ENCODE data around the gene AKT1.
A peak's percentile ranks its signal among the peaks of the same experiment; 100 is the strongest.
"Not testable (repeated sequence)": the region's sequence is repeated elsewhere in the genome, so short reads cannot be mapped to it uniquely, and the experiment has no call there.

Gene AKT1

DNA sequence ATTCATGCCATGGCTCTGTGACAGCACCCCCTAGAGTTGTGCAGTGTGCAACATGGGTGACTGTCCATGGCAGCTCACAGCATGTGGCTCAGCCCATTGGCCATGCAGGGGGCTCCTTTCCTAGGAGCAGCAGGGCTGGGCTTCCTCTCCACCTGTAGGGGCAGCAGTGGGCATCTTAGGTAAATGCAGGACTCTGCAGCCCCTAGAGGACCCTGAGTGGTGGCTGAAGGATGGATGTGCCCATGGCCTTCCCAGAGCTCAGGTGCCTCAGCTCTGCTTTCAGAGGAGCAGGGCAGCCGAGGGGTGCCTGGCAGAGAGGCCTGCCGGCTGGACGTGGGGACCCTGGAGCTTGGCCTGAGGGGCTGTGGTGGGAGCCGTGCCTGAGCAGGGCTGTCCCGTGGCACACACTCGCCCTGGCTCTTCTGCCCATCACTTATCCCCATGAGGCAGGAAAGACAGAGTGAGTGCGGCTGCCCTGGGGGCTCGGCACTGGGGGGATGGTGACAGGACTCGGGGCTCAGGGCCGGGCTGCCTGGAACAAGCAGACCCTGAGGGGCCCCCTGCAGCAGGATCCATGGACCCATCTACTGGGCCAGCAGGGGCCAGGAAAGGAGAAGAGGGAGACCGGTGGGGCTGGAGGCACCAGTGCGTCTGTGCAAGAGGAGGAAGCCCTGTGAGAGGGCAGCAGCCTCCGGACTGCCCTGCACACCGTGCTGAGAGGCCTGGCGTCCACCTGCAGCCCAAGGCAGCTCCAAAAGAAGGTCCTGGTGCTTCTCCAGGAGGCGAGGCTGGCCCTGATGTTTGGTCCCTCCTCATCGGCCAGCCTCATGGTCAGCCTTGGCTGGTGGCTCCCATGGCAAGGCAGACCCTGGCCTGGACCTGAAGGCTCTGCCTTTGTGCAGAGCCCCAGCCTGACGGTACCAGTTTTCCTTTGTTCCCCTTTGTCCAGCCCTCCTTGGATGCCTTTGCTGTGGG is 63.9 kb downstream of the AKT1 start:
- Mint-ChIP-seq H3K27ac (no peak overlapping the region), H3K27me3 (no peaks in the 10 kb centered on the region), H3K4me3 (no peak overlapping the region), H3K4me1 (ENCODE audit: low read depth) (no peaks in the 10 kb centered on the region), H3K9me3 (no peaks in the 10 kb centered on the region), H3K36me3 (ENCODE audit: low read depth) (no peaks in the 10 kb centered on the region)

DNA sequence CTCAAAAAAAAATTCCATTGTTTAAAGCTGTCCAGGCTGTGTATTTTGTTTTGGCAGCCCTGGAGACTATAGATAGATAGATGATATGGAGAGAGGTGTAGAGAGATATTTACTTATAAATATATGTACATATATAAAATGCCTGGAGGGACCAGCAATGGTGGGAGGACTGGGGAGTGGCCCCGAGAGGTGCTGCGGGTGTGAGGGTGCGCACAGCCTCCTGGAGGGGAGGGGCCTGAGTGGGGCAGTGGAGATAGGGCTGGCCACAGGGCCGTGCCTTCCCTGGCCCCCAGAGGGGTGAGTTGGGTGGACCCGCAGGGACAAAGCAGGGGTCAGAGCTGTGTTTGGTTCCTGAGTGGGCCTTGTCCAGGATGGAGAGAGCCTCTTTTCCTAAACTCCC is 65.1 kb downstream of the AKT1 start:
- Mint-ChIP-seq H3K36me3 (ENCODE audit: low read depth) (no peaks in the 10 kb centered on the region), H3K27ac (no peak overlapping the region), H3K4me1 (ENCODE audit: low read depth) (no peaks in the 10 kb centered on the region), H3K4me3 (no peak overlapping the region), H3K27me3 (no peaks in the 10 kb centered on the region), H3K9me3 (no peaks in the 10 kb centered on the region)

DNA sequence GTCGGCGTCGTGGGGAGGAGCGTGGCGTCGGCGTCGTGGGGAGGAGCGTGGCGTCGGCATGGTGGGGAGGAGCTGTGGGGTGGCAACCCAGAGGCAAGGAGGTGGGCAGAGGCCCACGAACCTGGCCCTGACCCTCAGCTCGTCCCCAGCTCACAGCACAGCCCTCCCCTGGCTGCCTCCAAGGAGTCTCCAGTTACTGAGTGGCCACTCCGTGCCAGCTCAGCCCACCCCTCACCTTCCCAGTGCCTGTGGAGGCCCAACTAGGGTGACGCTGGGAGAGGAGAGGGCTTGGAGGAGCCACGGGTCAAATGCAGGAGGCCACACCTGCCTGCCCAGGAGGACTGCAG is 65.7 kb downstream of the AKT1 start:
- H3K27me3 Mint-ChIP-seq, result no peaks in the 10 kb centered on the region
- no peak overlapping the region for H3K27ac Mint-ChIP-seq
- H3K4me1 Mint-ChIP-seq (ENCODE audit: low read depth), result no peaks in the 10 kb centered on the region
- no peak overlapping the region for H3K4me3 Mint-ChIP-seq
- no peaks in the 10 kb centered on the region for H3K9me3 Mint-ChIP-seq
- H3K36me3 Mint-ChIP-seq (ENCODE audit: low read depth), result no peaks in the 10 kb centered on the region

- H3K27ac Mint-ChIP-seq; H3K4me3 Mint-ChIP-seq; H3K4me1 Mint-ChIP-seq (ENCODE audit: low read depth); H3K36me3 Mint-ChIP-seq (ENCODE audit: low read depth); H3K9me3 Mint-ChIP-seq; H3K27me3 Mint-ChIP-seq: not testable (repeated sequence)
These were observed 66.2 kb downstream of the AKT1 start for GRCh38 chr14:104729176-104729834.

- no peaks in the 10 kb centered on the region for H3K9me3 Mint-ChIP-seq
- no peaks in the 10 kb centered on the region for H3K36me3 Mint-ChIP-seq (ENCODE audit: low read depth)
These were observed 66.9 kb downstream of the AKT1 start for GRCh38 chr14:104728631-104729030.

GRCh38 chr14:104726600-104727451 is 68.7 kb downstream of the AKT1 start:
- Mint-ChIP-seq H3K27me3 (no peaks in the 10 kb centered on the region), H3K9me3 (no peaks in the 10 kb centered on the region), H3K36me3 (ENCODE audit: low read depth) (no peaks in the 10 kb centered on the region), H3K27ac (no peak overlapping the region), H3K4me1 (ENCODE audit: low read depth) (no peaks in the 10 kb centered on the region), H3K4me3 (no peak overlapping the region)

More at GRCh38 chr14:104728631-104729030, 66.9 kb downstream of the AKT1 start:
- Mint-ChIP-seq H3K27me3 (no peaks in the 10 kb centered on the region), H3K27ac (no peak overlapping the region), H3K4me1 (ENCODE audit: low read depth) (no peaks in the 10 kb centered on the region), H3K4me3 (no peak overlapping the region)

GRCh38 chr14:104725772-104726548 is 69.6 kb downstream of the AKT1 start:
- no peak overlapping the region for H3K27ac Mint-ChIP-seq
- no peak overlapping the region for H3K4me3 Mint-ChIP-seq
- H3K4me1 Mint-ChIP-seq (ENCODE audit: low read depth), result no peaks in the 10 kb centered on the region
- no peaks in the 10 kb centered on the region for H3K27me3 Mint-ChIP-seq
- no peaks in the 10 kb centered on the region for H3K9me3 Mint-ChIP-seq
- H3K36me3 Mint-ChIP-seq (ENCODE audit: low read depth), result no peaks in the 10 kb centered on the region

DNA sequence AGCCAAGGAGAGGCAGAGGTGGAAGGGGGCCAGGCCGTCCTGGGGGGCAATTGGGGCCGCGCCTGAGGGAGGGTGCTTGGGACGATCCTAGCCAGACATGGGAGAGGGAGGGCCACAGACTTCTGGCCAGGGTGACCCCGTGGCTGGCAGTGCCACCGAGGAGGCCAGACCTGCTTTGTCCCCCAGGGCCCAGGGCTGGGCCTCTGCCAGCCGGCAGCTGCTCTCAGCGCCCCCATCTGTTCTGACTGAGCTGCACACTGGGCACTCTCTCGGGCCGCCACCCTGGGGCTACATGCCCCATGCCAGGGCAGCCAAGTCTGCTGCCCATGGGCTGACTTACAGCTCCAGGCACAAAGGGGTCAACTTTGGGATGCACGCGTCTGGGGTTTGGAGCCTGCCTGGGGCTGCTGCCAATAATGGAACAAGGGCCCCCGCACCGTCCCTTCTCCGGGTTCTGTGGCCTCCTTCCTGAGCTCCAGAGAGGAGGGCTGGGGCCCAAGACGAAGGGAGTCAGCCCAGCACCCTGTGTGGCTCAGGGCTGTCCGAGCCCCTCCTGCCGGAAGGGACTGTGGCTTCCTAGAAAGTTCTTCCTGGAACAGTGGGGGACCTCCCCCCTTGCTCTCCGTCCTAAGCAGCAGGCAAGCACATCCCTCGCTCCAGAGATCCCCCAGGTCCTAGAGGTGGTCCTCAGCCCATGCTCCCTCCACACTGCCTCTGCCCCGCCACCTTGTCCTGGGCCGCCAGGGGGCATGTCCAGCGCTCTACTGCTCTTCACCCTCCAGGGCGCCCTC is 70.4 kb downstream of the AKT1 start:
- H3K27ac Mint-ChIP-seq, result no peak overlapping the region
- H3K4me1 Mint-ChIP-seq (ENCODE audit: low read depth), result no peaks in the 10 kb centered on the region
- no peaks in the 10 kb centered on the region for H3K36me3 Mint-ChIP-seq (ENCODE audit: low read depth)
- peak overlapping the region; percentile 13 for H3K4me3 Mint-ChIP-seq
- H3K9me3 Mint-ChIP-seq, result no peaks in the 10 kb centered on the region
- H3K27me3 Mint-ChIP-seq, result no peaks in the 10 kb centered on the region

DNA sequence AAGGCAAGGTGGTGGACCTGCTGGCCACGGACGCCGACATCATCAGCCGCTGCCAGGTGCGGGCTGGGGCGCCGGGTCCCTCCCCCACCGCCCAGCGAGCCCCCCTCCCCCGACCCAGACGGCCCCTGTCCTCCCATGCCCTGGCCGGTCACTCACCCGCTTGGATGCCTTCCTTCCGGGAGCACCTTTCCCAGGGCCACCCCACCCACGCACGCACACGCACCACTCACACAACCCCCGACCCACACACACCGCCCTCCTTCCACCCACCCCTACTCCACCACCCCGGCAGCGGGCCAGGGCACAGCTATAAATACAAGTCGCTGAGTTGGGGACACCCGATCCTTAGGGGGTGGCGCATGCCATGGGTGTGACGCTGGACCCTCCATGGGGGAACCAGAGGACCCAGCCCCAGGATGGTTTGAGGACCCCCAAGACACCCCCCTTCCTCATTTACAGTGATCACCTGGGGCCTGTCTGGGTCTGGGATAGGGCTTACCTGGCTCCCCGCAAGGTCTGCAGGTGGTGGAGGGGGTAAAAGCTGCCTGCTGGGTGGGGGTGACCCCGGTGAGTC is 71.1 kb downstream of the AKT1 start:
- no peak overlapping the region for H3K27ac Mint-ChIP-seq
- H3K4me1 Mint-ChIP-seq (ENCODE audit: low read depth), result no peaks in the 10 kb centered on the region
- H3K27me3 Mint-ChIP-seq, result no peaks in the 10 kb centered on the region
- H3K4me3 Mint-ChIP-seq, result peak overlapping the region; percentile 13
- no peaks in the 10 kb centered on the region for H3K36me3 Mint-ChIP-seq (ENCODE audit: low read depth)
- no peaks in the 10 kb centered on the region for H3K9me3 Mint-ChIP-seq

- H3K4me1 Mint-ChIP-seq (ENCODE audit: low read depth), result no peaks in the 10 kb centered on the region
These were observed 71.7 kb downstream of the AKT1 start, which contains the start of gene ADSS1 for GRCh38 chr14:104723651-104724406. Gene ADSS1, plus strand, starts transcription at chr14:104724229. Its CDS starts 42 bp downstream, at chr14:104724271.

GRCh38 chr14:104722938-104723650 is 72.5 kb downstream of the AKT1 start:
- no peaks in the 10 kb centered on the region for H3K27me3 Mint-ChIP-seq
- no peaks in the 10 kb centered on the region for H3K9me3 Mint-ChIP-seq
- H3K27ac Mint-ChIP-seq, result no peak overlapping the region
- no peak overlapping the region for H3K4me3 Mint-ChIP-seq
- H3K4me1 Mint-ChIP-seq (ENCODE audit: low read depth), result no peaks in the 10 kb centered on the region
- H3K36me3 Mint-ChIP-seq (ENCODE audit: low read depth), result no peaks in the 10 kb centered on the region

More at GRCh38 chr14:104723651-104724406, 71.7 kb downstream of the AKT1 start, which contains the start of gene ADSS1:
- H3K9me3 Mint-ChIP-seq, result no peaks in the 10 kb centered on the region
- peak within 1 kb of the TSS; percentile 43 for H3K4me3 Mint-ChIP-seq
- H3K27me3 Mint-ChIP-seq, result no peaks in the 10 kb centered on the region
- no peaks in the 10 kb centered on the region for H3K36me3 Mint-ChIP-seq (ENCODE audit: low read depth)
- H3K27ac Mint-ChIP-seq, result no peak within 1 kb of the TSS
